Measurements from ENCODE around the gene ZNF594.
"Not testable (repeated sequence)": the region's sequence is repeated elsewhere in the genome, so short reads cannot be mapped to it uniquely, and the experiment has no call there.

The ZNF594 gene

DNA sequence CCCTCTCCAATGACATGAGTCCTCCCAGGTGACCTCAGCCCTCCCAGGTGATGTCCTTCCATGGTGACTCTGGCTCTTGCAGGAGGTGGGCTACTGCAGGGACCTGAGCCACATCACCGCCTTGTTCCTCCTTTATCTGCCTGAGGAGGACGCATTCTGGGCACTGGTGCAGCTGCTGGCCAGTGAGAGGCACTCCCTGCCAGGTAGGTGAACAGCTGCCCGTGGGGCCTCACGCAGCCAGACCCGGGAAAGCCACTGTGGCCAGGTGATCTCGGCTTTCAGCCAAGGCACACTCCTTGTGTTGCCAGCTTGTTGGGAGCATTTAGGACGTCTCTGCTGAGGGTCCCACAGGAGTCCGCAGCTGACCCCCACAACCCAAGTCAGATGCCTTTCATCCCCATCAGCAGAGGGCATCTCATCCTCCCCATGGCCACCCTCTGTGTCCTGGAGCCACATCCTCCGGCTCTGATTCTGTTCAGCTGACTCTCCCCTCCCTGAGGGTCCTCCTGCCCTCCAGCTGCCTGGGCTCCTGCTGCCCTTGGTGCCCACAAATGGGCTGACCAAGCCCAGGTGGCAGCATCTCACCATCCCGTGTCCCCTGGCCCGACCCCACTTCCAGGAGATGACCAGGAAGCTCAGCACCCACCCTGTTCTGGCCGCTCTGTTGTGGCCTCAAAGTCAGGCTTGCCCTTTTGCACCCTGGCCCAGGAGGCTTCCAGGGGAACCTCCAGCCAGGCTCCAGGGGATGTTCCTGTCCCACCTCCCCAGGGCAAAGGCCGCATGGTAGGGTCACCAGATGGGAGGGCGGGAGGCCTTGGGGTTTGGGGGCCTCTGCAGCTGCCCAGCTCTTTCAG, 55.7 kb downstream of the ZNF594 start:
- no peak for DNase-seq

DNA sequence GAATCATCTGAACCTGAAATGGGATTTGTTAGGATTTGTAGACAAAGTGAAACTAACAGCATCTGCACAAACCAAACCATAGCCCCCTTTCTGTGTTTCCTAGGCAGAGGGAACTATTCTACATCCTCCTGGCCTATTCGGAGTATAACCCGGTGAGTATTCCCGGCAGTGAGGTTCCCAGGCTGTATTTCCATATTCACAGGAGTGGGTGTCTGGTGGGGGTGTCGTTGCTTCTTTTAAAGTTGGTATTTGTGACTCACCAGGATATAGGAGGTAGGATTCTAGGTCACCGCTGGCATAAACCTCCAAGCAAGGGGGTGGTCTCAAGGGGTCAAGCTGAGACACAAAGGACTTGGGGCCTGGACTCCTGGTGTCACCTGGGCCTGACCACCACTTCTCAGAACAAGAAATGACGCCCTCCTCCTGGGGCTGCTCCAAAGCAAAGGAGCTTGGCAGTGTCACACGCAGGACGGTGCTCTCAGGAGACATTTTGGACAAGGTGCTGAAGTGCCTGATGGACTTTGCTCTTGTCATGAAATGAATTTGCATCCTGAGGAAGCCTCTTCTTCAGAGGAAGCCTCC, 56.4 kb downstream of the ZNF594 start:
- DNase-seq = not testable (repeated sequence)

DNA sequence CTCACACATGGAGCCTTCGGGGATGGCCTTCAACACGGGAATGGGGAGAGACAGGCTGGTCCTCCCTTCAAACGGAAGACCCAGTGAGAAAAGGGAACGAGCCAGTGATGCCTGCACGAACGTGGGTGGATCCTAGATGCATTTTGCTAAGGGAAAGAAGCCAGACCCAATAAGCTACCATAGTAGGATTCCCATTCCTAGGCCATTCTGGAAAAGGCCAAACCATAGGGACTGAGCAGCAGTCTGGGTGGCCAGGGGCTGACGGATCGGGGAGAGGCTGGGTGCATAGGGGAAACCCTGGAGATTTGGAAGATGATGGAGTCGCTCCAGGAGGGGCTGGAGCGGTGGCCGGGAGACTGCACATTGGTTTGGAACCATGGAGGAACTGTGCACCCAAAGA, 57.1 kb downstream of the ZNF594 start:
- DNase-seq = not testable (repeated sequence)

DNA sequence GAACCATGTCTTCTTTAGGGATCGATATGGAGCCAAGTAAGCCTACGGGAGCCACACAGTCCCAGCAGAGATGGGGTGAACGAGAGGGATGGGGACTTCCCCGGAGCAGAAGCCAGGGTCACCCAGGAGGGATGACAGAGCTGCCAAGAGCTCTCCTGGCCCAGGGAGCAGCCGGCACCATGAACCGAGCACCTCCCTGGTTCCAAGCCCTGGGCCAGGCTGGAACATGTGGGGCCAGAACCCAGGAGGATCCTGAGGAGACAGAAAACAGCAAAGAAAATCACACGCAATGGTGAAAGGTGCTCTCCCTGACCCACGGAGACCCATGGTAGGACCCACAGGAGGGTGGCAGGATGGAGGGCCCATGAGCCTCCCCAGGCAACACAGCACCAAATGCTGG, 57.7 kb downstream of the ZNF594 start:
- DNase-seq = not testable (repeated sequence)

DNA sequence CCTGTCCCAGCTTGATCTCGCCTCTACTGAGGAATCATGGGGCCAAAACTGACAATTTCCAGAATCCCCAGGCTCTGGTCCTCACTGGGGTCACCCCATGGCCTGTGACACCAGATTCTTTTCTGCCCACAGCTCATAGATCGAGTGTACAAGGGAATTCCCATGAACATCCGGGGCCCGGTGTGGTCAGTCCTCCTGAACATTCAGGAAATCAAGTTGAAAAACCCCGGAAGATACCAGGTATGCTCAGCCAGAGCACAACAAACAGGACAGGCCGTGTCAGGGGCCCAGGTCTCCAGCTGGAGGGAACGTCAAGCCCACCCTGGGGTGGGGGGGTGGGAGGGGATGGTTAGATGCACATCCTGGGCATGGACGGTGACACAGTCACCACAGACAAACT, 58.4 kb downstream of the ZNF594 start:
- no peak for DNase-seq

DNA sequence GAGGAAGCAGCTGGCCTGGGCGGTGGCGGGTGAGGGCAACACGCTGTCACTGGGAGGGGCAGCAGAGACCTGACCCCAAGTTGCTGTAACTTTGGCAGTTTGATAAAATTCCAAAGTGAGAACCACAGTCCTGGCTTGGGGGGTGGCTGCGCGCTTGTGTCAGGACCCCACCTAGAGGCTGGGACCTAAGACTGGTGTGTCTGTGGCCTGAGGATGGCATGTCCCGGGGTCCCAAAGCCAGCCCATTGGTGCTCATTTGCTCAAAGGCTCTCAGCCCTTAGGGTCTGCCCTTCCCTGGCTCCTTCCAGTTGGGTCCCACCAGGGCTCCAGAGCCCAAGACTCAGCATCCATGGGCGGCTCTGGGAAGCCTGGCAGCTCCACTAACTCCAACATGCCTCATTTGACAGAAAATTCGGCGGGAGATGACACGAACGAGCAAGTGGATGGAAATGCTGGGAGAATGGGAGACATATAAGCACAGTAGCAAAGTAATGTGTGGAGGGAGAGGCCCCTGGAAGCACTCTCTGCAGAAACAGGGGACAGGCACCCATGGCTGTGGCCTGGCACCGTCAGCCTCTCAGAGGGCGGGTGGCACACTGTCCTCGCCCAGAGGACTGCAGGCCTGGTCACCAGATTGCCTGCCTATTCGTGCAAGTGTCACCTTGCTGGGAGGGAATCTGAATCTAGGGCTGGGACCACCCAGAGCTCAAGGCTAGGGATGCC, 59.0 kb downstream of the ZNF594 start:
- DNase-seq = not testable (repeated sequence)

DNA sequence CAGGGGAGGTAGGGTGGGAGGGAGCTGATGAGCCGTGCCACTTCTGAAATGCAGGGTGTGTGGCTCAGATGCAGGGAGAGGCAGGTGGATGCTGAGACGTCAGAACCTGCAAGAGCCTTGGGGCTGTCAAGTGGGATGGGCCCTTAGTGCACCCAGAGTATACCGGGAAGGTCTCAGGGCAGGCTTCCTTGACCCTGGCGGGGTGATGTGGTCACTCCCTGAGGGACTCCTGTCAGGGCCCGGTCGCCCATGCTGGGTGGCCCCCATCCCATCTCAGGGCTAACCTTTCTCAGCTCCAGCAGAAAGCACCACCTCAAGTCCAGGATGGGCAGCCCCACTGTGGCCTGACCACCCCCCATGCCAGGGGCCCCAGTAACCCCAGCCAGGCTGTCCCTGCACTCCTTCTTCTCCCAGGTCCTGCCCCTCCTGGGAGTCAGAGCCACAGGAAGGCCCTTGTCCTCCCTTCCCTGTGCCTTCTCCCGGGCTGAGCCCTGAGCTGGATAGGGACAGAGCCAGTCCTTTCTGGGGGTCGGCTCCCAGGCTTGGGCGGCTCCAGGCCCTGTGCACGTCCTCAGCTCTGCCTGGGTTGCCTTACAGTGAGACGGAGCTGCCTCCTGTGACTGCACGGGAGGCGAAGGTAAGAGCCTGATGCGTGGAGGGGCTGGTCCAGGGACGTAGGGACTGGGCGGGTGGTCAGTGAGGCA, 59.7 kb downstream of the ZNF594 start:
- not testable (repeated sequence) for DNase-seq

DNA sequence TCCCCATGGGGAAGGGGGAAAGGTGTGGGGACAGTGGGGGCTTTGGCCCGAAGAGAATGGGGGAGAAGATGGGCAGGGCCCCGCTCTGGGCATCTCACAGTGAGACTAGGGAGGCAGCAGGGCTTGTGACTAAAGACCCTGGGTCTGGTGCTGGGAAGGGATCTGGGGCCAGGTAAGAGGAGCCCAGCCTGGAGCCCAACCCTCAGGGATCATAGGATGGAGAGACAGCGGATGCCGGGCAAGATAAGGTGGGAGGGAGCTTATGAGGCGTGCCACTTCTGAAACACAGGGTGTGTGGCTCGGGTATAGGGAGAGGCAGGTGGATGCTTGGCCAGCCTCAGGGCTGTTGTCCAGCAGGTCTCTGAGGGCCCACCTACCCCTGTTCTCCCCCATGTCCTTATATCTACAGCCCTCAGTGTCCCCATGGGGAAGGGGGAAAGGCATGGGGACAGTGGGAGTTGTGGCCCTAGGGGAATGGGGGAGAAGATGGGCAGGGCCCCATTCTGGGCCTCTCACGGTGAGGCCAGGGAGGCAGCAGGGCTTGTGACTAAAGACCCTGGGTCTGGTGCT, 60.4 kb downstream of the ZNF594 start:
- no peak for DNase-seq

DNA sequence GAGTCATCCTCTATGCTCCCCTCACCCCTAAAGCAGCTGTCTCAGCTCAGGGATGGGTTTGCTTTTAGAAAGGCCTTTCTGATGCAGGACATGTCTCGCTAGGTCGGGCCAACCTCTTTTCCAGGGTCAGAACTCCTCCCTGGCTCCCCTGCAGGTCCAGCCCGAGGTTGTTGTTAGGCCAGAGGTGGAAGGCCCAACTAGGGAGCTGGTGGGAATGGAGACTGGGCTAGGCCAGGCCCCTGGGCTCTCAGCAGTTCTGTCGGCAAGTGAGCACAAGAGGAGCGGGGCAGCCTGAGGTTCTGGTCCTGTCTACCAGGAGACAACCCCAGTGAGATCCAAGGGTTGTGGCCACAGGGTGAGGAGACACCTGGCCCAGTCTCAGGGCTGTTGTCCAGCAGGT, 61.0 kb downstream of the ZNF594 start:
- not testable (repeated sequence) for DNase-seq

DNA sequence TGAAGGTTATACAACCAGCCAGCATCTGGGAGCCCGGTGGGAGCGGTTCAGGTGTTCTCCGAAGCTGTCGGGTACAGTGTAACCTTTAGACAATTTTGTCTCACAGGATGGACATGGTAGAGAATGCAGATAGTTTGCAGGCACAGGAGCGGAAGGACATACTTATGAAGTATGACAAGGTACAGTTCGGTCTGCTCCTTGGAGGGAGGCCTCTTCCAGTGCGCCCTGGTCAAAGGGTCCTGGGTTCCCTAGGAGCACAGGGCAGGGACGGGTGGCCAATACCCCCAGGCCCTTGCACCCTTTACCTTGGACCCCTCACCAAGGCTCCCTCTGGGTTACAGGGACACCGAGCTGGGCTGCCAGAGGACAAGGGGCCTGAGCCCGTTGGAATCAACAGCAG, 61.4 kb downstream of the ZNF594 start:
- not testable (repeated sequence) for DNase-seq

DNA sequence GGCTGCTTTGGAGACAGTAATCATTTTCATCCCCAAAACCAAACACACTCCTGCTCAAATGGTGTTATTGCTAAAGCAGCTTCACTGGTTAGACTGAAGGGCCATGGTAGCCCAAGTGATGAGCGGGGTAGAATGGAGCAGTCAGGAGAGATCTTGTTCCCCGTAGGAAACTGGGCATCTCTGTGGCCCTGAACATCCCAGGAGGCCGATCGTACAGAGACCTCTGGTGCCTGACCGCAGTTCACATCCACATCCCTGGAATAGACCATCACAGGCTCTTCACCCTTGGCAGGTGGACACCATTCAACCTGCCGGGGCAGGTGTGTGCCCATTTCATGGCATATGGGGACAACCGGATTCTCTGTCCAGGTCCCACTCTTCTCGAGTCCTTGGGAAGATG, 61.9 kb downstream of the ZNF594 start:
- DNase-seq = not testable (repeated sequence)
